CD4-positive, alpha-beta T cell treated with Interleukin-1 beta for 1 hour (primary cell): Measurements from ENCODE around the gene MTX3.

Source experiments
- DNase-seq, 2 donors: peaks; one replicate each; pipeline ENCODE4 v3.0.0-alpha.2; 2020 to 2022

Gene MTX3

DNA sequence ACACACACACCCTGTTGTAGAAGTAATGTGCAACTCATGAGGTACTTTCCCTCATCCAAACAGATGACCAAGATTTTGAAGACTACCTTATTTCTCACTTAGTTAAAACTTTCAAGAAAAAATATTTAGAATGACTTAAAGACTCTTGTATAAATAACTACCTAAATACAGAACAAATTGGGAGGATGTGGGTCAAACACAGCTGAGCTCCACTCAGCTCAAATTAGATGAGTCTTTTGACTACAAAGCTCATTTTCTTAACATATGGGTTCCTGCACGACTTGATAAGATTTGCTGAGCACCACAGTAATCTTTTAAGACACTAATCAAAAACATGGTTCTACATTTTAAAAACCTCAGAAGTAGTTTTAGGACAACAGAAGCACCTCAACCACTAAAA lies 8.9 kb downstream of the MTX3 start:
- DNase-seq, result no peak

DNA sequence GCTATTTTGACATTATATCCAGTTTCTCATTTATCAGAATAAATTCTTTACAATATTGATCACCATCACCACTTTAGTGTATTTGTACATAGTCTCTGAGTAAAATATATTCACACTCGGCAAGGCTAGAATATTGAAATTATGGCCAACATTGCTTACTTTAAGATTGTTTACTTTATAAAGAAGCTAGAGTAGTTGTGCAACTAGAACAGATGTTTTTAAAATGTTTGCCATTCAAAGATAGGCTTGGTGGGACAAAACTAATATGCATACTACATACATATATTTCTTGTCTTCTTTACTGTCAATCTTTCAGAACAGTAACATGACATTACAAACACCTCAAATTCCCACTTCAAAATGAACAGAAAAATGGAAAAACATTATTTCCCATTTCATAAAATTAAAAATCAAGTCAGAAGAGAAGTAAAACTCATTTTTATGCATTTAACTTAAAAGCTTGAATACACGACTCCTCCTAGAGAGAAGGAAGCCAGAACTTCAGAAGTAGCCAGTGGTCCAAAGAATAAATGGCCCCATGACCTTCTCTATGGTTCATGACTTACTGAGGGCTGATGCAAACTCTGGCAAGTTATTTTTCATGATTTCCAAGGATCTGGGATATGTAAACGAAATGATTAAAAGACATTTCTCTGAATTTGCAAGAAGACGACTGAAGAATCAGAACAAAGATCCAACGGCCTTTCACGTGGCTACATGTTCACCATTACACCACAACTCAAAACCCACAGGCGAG lies 14.1 kb downstream of the MTX3 start:
- DNase-seq, result no peak

DNA sequence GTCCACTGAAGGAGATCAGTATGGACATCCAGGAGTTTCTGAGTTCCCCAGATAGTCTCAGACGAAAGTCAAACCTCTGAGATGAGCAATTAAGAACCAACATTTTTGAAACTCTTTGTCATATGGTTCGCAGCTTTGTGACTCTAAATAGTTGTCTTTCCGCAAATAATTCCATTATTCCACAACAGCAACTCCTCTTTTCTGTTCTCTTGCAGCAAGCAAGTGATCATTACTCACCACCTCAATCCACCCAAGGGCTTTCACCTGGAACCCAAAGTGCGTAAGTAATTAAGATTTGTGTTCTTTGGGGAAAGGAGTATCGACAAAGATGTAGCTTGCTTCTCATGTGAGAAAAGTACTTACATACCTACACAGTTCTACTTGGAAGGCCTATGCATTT lies 15.6 kb downstream of the MTX3 start:
- no peak for DNase-seq

DNA sequence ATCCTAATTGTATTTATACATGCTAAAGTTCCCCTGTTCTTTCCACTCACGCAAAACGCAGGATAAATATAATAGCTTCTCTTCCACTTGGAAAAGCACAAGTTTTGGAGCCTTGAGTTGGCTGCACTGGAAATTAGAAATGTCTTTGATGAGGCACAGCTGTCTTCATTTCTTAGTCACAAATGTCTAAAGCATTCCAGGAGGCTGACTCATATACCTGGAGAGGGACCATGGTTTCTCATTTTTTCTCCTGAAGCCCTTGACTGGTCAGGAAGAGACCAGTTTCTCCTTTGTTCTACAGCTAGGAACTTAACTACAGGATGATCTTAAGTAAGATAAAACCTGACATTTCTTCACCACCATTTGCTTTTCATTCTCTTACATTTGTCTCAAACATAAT lies 16.2 kb downstream of the MTX3 start:
- no peak for DNase-seq

DNA sequence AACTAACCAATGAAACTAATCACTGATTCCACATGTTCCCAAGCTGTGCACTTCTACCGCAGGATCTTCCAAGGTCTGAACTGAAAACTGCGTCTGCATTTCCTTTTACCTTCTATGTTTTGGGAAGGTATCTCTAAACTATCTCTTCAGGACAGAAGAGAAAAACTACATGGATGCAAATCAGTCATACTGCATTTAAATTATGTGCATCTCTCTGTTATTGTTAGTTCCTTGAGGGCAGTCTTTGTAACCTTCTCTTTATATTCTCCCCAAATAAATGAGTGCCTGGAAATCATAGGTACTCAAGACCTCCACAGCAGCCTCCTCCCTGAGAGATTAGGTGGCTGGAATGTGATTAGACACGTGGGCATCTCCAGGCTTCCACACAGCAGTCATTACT lies 17.1 kb downstream of the MTX3 start:
- DNase-seq, result no peak

DNA sequence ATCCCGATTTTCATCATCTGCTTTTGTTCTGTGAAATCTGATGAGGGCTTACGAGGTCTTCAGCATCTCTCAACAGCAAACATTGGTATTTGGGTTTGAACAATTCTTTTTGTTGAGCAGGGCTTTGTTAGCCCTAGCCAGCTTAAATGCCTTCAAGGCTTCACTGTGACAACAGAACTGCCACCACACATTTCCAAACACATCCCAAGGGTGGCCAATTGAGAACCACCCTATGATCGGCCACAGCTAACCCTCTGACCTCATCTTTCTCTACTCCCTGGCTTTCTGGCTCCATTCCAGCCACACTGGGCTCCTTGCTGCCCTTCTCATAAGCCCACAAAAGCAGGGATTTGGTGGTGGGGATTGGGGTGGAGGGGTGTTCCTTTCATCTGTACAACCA lies 17.6 kb downstream of the MTX3 start:
- no peak for DNase-seq

DNA sequence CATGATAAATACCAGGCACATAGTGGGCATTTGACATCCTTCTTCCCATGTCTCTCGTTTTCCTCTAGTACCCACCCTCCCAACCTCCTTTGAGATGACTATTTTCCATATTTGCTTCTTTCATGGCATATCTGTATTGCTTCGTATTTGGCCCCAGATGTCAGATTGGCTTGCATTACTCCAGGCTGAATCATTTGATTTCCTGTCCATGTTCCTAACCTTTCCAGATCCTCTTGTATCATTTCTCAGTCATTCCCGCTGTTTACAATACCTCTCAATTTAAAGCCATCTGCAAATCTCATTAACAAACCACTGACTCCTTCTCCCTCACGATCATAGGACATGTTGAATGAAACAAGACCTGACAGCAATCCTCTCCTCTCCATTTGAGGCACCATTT lies 19.9 kb downstream of the MTX3 start:
- no peak for DNase-seq

DNA sequence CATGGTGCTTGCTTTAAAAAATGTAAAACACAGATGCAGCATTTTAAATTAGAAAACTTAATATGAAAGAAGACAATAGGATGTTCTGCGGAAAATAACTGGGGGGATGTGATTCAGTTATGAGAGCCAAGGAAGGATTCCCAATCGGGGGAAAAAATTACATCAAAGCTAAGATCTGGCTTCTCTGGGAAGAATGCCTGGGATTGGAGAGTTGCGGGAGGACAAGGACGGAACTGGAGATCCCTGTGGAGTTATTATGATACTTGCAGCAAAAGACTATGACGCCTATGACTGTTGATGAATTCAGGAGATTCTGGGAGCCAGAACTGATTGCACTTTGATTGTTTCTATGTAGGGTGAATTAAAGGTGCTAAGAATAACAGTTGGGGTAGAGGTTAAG lies 24.6 kb downstream of the MTX3 start:
- DNase-seq, result no peak

DNA sequence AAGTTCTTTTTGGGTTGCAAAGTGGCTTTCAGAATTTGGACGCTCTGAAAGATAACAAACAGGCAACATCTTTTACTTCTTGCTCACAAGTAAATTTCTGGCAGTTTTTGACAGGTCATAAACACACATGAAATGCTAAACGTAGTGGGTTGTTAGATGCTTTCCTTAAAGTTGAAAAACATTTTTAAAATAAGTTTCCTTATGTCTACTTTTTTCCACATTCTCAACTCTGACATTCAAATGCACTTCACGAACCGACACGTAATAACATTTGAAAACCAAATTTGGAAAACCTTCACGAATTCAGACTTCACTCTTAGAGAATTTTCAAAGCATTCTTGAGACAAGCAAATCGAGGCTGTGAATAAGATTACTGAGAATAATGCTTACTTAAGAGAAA lies 26.9 kb downstream of the MTX3 start:
- no peak for DNase-seq

DNA sequence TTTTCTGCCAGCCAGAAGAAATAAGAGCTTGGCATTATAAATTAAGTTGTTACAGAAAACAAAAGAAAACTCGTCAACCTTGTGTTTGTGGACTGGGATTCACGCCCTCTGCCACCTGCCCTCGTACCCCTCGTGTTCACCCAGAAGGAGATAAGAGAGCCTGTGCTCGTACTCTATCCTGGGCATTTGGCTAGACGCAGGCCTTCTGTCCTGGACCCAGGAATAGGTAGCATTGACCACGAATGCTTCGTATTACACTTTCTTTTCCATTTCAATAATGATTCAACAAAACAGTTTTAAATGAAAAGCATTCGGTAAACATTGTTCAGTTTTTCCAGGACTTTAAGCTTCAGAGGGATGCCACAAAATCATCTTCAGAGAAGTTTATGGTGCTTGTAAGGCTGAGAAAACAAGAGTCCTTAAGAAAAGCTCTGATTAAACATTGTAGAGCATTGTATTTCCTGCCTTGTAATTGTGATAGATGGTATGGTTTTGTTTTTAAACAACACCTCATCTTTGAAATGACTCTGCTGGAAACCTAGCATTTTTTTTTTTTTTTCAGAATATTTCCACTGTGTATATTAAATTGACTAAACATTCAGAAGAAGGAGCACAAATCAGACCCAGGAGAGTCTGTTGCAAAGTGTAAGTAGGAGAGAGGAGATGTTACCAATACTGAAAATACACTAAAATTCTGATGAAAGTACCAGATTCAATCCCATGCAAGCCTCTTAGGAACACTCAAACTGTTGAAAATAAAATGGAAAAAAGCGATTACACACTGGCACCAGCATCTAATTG lies 27.6 kb downstream of the MTX3 start:
- DNase-seq, result no peak

DNA sequence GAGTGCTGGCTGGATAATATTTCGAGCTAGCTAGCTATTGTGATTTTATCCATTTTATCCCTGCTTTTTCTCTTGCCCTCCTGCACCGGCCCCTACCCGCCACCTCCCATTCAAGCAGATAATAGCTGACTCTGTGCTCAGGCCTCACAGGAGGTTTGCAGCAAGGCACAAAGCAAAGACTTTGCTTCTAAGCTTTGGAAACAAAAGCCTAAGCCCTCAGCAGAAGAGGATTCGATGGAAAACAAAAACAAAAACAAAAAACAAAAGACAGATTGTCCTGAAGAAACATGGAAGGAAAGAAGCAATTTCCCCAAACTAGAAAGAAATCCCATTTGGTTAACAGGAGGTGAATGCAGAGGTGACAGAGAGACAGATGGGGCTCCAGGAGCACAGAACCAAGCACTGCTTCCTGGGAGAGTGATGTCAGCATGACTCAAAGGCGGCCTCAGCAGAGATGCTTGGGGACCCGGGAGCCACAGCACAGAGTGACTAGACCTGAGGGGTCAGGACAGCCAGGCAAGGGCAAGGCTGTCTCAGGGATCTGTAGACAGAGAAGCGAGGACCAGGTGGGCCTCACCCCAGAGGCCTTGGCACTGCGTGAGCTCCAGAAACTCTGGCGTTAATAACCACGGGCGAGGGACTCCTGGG lies 28.4 kb downstream of the MTX3 start:
- no peak for DNase-seq

DNA sequence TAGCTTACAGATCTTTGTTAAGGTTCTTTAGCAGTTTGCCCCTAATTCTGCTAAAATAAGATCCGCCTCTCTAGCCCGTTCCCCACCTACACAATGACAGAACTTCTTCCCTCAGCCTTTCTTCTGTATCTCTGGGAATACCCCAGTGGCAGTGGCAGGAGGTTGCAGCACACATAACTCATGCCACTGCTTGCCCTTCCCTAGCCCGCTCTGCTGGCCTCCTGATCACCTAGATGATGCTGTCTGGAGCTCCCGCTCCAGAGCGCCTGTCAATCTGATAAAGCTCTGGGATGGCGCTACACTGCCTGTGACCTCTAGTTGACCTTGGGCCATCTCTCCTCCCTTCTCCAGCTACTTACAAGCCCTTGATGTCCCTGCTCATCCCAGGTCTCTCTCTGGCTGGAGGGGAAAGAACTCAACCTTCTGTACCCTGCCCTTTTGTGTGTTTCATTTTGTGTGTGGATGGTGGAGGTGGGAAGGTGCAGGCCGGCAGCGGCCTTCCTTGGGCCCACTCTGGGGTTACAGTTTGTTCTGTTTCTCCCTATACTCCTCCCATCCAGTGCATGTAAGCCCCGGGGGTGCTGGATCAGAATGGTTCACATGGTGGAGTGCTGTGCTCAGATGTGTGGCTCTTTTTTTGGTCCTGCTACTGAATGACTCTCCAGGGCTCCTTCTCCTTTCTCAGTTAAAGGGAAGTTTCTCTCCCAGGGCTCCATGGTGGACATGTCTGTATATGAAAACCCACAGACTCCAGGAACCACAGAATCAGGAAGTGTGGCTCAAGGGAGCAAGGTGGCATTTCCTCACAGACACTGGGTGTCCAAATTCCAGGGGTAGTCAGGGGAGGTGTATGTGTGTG lies 29.1 kb downstream of the MTX3 start:
- no peak for DNase-seq

DNA sequence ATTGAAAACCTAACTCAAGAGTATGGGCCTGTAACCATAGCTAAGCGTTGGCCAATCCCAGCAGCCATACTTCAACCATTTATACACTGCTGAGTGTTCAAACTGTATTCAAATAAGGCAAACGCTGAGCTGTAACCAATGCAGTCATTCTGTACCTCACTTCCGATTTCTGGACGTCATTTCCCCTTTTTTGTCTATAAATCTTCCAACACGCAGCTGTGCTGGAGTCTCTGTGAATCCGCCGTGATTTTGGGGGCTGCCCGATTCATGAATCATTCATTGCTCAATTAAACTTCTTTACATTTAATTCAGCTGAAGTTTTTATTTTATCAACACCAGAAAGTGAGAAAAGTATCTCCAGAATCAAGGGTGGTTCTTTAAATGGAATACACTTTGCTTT lies 31.7 kb downstream of the MTX3 start:
- DNase-seq, result no peak

DNA sequence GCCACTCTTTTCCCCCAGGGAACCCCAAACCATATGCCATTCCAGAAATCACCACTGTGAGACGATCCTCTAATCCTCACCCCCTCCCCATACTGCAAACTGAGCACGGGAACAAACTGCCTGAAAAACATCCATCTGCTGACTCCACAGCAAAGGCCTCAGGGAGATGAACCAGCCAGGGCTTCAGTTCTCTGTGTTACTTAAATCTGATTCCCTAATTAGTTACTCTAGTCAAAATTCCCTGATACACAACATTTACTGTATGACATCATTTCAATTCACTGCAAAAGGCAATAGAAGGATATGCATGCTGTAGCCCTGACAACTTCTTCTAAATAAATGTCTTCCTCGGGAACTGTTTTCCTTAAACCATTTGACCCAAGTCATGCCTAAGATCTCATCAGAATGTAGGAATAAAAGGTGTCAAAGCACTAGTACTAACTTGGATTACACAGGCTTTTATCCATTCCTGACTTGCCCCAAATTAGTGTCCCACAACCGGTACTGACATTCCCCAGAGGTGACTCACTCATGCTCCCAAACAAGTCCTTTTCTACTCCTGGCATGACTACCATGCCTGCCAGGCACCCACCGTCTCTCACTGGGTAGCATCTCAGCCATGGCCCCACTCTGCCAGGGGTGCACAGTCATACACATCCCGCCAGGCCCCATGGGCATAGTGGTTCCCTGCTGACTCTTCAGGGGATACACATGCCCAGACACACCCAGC lies 35.0 kb downstream of the MTX3 start:
- no peak for DNase-seq

DNA sequence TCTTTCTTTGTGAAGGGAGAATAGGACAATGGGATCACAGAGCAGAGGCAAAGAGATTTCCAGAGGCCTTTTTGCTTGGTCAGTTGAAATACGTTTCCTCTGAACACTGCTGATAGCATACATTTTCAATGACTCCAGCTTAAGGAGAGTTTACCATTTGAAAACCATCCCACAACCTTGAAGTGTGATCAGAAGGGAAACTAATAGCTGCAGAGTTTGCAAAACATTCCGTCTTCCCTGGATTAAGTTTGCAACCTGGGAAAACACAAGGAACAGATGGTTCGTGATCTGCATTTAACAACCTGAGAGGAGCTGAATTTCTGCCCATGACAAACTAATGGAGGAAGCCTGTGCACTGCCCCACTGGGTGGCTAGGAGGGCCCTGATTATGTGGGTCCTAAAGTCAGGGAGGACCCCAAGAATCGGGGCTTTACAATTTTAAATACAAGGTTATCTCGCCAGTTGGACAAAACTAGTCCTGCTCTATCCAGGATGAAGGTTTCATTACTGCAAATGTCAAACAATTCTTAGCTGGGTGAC lies 35.6 kb downstream of the MTX3 start:
- no peak for DNase-seq

DNA sequence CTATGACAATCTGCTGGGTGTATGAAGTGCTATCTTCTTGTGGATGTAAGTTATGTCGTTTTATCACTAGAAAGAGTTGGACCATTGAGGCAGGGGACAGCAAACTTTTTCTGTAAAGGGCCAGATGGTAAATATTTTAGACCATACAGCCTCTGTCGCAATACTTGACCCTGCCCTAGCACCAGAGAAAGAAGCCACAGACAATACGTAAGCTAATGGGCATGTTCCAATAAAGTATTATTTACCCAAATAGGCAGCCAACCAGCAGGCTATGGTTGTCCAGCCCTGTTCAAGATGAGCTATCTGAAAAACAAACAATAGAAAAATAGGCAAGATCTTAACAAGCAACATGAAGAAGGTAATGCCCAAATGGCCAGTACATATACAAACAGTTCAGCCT lies 36.4 kb downstream of the MTX3 start:
- no peak for DNase-seq

DNA sequence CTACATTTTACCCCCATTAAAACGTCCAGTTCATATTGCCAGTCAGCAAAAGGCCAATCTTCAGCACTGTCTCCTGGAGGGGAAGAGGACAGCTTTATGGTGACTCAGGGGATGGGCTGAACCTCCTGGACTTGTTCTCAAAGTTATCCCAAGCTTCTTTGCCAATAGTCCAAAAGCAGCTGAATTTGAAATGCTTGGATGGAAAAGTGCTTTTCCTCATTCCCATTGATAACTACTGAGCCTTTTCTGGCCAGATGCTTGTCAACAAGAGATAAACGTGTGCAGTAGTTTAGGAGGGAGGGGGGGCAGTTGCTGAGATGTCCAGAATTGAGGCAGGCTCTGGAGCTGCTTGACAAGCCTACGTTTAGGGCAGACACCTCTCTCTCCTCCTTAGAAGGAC lies 43.5 kb downstream of the MTX3 start:
- DNase-seq, result no peak

DNA sequence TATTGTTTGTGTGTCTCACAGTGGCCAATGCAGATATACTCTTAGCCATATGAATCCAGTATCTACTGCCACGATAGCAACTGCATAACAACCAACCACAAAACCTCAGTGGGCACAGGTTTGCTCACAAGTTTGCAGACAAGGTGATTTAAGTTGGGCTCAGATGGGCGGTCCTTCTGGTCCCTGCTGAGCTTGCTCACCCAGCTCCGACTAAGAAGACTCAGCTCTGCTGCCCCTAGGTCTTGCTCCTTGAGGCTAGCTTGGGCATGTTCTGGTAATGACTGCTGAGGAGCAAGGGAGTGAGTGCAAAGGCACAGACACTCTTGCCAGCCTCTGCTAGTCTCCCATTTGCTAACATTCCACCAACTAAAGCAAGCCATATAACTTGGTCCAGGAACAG lies 52.6 kb downstream of the MTX3 start:
- DNase-seq, result no peak

DNA sequence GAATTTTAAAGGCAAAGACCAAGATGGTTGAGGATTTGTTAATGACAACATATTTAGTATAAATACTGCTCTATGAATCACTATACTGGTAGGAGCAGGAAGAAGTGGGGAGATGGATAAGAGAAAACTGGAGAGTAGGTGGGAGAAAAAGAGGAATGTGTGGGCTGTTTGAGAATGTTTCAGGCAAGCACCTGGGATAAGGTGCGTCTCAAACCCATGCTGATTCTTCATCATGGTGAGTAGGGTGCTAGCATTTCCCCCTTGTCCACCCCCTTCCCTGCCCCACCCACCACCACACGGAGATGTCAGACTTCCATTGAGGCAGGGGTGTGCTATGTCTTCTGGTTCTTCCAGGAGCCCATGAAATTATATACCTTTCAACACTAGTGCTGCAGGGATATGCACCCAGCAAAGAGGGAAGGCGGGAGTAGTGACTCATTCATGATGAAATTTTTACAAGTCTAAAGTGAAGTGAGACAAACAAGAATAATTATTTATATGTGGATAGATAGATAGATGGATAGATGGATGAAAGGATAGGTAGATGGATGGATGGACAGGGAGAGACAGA lies 54.3 kb downstream of the MTX3 start:
- no peak for DNase-seq

DNA sequence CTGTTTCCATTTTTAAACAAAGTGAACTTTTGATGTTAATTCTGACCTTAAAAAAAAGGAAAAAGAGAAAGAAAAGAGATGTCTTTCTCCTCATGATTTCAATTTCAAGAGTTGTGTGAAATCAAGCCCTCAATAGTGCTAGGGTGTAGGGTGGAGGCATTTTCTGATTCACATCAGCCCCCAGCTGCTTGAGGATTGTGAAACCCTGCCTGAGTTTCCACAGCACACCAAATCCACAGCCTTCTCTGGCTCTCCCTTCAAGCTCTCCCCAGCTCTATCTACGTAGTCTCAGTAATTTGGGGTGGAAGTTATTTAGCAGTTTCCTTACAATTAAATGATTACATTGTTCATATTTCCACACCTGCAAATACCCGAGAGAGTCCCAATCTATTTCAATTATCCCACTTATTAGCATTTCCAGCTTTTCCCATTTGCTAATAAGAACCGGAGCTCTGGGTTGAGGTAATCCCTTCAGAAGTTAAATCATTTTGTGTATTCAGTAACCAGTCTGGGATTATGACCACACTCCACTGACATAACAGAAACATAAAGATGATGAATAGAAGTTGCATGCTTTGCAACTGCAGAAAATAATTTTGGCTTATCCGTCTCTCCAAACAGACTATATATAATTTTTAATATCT lies 54.9 kb downstream of the MTX3 start:
- no peak for DNase-seq

DNA sequence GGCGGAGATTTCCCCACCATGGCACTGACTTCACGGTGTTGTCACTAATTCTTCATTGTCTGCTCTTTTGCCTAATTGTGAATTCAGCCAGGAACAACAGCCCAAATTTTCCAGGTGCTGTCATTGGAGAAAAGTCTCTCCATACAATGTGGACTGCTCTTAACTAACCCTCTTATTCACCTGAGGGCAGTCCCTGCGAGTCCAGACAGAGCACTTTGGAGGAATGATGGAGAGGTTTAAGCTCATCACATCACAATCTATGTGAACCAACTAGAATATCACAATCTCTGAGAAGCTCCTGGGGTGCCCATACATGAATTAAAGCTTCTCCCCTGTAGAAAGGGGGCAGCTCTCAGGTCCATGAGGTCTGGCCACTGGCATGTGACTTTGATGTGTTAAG lies 56.4 kb downstream of the MTX3 start:
- DNase-seq, result no peak
